SK-N-SH treated with all-trans-retinoic acid at 6 μM for 48 hours (cell line): ENCODE data around the gene DOCK9.
A peak's percentile ranks its signal among the peaks of the same experiment; 100 is the strongest.

Experiments
- ATAC-seq: fragments of 200-7000 bp; cut with Tn5 transposase; 3 replicates; pipeline ENCODE4 v1.9.1; 2020; ENCODE audit warnings: mild to moderate bottlenecking, moderate library complexity
- ARNTL ChIP-seq: fragments of 450-650 bp; formaldehyde crosslinking; IDR thresholded peaks from 2 replicates; pipeline ENCODE4 v1.5.0; 2020; ENCODE audit warnings: low read depth, mild to moderate bottlenecking, moderate library complexity, borderline replicate concordance
- BACH2 ChIP-seq: fragments of 250-450 bp; sonication (Bioruptor Pico); IDR thresholded peaks from 2 replicates; pipeline ENCODE4 v1.9.0; 2021; ENCODE audit warnings: mild to moderate bottlenecking, borderline replicate concordance
- CSDC2 ChIP-seq: fragments of 250-450 bp; sonication (Bioruptor Pico); IDR thresholded peaks from 2 replicates; pipeline ENCODE4 v1.5.0; 2020; ENCODE audit warnings: mild to moderate bottlenecking, moderate library complexity
- ESRRG ChIP-seq: fragments of 250-450 bp; sonication (Bioruptor Pico); IDR thresholded peaks from 2 replicates; pipeline ENCODE4 v1.6.1; 2021; ENCODE audit warnings: mild to moderate bottlenecking
- GLIS3 ChIP-seq: fragments of 250-450 bp; sonication (Bioruptor Pico); IDR thresholded peaks from 2 replicates; pipeline ENCODE4 v1.5.0; 2020; ENCODE audit warnings: mild to moderate bottlenecking, moderate library complexity
- ISL1 ChIP-seq: fragments of 250-450 bp; sonication (Bioruptor Pico); IDR thresholded peaks from 2 replicates; pipeline ENCODE4 v2.1.2; 2022; ENCODE audit warnings: mild to moderate bottlenecking, moderate library complexity
- PPARA ChIP-seq: fragments of 250-450 bp; sonication (Bioruptor Pico); IDR thresholded peaks from 2 replicates; pipeline ENCODE4 v1.5.0; 2020; ENCODE audit warnings: mild to moderate bottlenecking, borderline replicate concordance
- SNAI2 ChIP-seq: fragments of 250-450 bp; sonication (Bioruptor Pico); IDR thresholded peaks from 2 replicates; pipeline ENCODE4 v1.5.0; 2020; ENCODE audit warnings: mild to moderate bottlenecking, moderate library complexity
- TCF4 ChIP-seq: fragments of 250-450 bp; sonication (Bioruptor Pico); IDR thresholded peaks from 2 replicates; pipeline ENCODE4 v1.8.0; 2021; ENCODE audit warnings: mild to moderate bottlenecking, moderate library complexity, borderline replicate concordance
- TOX ChIP-seq: fragments of 250-450 bp; sonication (Bioruptor Pico); IDR thresholded peaks from 2 replicates; pipeline ENCODE4 v1.8.0; 2021; ENCODE audit warnings: mild to moderate bottlenecking, moderate library complexity, borderline replicate concordance
- ZC3H10 ChIP-seq: fragments of 250-450 bp; sonication (Bioruptor Pico); IDR thresholded peaks from 2 replicates; pipeline ENCODE4 v1.5.1; 2021; ENCODE audit warnings: mild to moderate bottlenecking, moderate library complexity
- ZFP3 ChIP-seq: fragments of 250-450 bp; sonication (Bioruptor Pico); IDR thresholded peaks from 2 replicates; pipeline ENCODE4 v1.5.0; 2020; ENCODE audit warnings: mild to moderate bottlenecking, moderate library complexity
- ZFP30 ChIP-seq: fragments of 450-650 bp; formaldehyde crosslinking; IDR thresholded peaks from 2 replicates; pipeline ENCODE4 v1.5.0; 2022; ENCODE audit warnings: mild to moderate bottlenecking, moderate library complexity
- ZNF565 ChIP-seq: fragments of 450-650 bp; formaldehyde crosslinking; conservative IDR thresholded peaks from 2 replicates; pipeline ENCODE4 v1.5.0; 2020; ENCODE audit warnings: low read depth, mild to moderate bottlenecking, moderate library complexity
- ZNF70 ChIP-seq: fragments of 450-650 bp; formaldehyde crosslinking; IDR thresholded peaks from 2 replicates; pipeline ENCODE4 v1.5.0; 2020; ENCODE audit warnings: mild to moderate bottlenecking, moderate library complexity
- ZNF8 ChIP-seq: fragments of 450-650 bp; formaldehyde crosslinking; IDR thresholded peaks from 2 replicates; pipeline ENCODE4 v1.5.0; 2020; ENCODE audit warnings: mild to moderate bottlenecking, moderate library complexity
- TF ChIP-seq, protein P1 (sequence below): fragments of 250-450 bp; sonication (Bioruptor Pico); IDR thresholded peaks from 2 replicates; pipeline ENCODE4 v1.5.1; 2020; ENCODE audit warnings: low read depth, mild to moderate bottlenecking, moderate library complexity
- TF ChIP-seq, protein P2 (sequence below): fragments of 250-450 bp; sonication (Bioruptor Pico); IDR thresholded peaks from 2 replicates; pipeline ENCODE4 v1.8.0; 2021; ENCODE audit warnings: low read depth, mild to moderate bottlenecking, moderate library complexity, borderline replicate concordance
- TF ChIP-seq, protein P3 (sequence below): fragments of 250-450 bp; sonication (Bioruptor Pico); IDR thresholded peaks from 2 replicates; pipeline ENCODE4 v1.5.0; 2020; ENCODE audit warnings: mild to moderate bottlenecking, moderate library complexity
- TF ChIP-seq, protein P4 (sequence below): fragments of 250-450 bp; sonication (Bioruptor Pico); IDR thresholded peaks from 2 replicates; pipeline ENCODE4 v1.8.0; 2020; ENCODE audit warnings: mild to moderate bottlenecking, moderate library complexity, borderline replicate concordance

DOCK9 gene

DNA sequence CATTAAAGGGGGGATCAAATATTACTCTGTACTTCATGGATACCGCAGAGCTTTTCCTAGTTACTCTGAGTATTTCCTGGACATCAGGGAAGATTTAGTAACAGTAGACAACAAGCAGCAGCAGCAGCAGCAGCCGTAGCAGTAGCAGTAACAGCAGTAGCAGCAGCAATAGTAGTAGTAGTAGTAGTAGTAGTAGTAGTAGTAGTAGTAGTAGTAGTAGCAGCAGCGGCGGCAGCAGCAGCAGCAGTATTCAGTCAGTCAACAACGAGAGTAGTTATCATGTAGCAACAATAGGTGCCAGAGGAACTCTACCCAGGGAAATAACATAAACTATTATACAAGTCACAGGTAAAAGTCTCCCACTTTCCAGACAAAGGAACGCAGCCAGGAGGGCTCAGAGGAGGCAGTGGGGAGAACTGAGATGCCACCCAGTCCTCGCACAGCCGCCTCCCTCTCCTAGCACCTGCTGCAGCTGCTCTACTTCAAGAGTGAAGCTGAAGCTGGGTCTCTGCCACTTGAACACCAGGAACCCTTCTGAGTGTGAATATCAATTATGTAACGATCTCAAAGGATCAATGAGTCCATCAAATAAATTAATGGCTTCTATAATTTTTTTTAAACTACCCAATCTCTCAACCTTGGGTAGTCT, 1.3 kb upstream of the DOCK9 start:
- ATAC-seq, result no peak
- no peak for TF ChIP-seq ZFP3 (CRISPR knock-in tag)
- no peak for TF ChIP-seq GLIS3 (CRISPR knock-in tag)
- TF ChIP-seq ISL1 (CRISPR knock-in tag), result no peak
- TF ChIP-seq CSDC2, result no peak
- TF ChIP-seq, protein P1, sequence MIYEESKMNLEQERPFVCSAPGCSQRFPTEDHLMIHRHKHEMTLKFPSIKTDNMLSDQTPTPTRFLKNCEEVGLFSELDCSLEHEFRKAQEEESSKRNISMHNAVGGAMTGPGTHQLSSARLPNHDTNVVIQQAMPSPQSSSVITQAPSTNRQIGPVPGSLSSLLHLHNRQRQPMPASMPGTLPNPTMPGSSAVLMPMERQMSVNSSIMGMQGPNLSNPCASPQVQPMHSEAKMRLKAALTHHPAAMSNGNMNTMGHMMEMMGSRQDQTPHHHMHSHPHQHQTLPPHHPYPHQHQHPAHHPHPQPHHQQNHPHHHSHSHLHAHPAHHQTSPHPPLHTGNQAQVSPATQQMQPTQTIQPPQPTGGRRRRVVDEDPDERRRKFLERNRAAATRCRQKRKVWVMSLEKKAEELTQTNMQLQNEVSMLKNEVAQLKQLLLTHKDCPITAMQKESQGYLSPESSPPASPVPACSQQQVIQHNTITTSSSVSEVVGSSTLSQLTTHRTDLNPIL (CRISPR knock-in tag), result no peak
- TF ChIP-seq ZNF565 (CRISPR knock-in tag), result no peak
- no peak for TF ChIP-seq BACH2 (CRISPR knock-in tag)
- no peak for TF ChIP-seq ZNF8 (CRISPR knock-in tag)
- TF ChIP-seq, protein P2, sequence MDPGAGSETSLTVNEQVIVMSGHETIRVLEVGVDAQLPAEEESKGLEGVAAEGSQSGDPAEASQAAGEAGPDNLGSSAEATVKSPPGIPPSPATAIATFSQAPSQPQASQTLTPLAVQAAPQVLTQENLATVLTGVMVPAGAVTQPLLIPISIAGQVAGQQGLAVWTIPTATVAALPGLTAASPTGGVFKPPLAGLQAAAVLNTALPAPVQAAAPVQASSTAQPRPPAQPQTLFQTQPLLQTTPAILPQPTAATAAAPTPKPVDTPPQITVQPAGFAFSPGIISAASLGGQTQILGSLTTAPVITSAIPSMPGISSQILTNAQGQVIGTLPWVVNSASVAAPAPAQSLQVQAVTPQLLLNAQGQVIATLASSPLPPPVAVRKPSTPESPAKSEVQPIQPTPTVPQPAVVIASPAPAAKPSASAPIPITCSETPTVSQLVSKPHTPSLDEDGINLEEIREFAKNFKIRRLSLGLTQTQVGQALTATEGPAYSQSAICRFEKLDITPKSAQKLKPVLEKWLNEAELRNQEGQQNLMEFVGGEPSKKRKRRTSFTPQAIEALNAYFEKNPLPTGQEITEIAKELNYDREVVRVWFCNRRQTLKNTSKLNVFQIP, result no peak
- TF ChIP-seq, protein P3, sequence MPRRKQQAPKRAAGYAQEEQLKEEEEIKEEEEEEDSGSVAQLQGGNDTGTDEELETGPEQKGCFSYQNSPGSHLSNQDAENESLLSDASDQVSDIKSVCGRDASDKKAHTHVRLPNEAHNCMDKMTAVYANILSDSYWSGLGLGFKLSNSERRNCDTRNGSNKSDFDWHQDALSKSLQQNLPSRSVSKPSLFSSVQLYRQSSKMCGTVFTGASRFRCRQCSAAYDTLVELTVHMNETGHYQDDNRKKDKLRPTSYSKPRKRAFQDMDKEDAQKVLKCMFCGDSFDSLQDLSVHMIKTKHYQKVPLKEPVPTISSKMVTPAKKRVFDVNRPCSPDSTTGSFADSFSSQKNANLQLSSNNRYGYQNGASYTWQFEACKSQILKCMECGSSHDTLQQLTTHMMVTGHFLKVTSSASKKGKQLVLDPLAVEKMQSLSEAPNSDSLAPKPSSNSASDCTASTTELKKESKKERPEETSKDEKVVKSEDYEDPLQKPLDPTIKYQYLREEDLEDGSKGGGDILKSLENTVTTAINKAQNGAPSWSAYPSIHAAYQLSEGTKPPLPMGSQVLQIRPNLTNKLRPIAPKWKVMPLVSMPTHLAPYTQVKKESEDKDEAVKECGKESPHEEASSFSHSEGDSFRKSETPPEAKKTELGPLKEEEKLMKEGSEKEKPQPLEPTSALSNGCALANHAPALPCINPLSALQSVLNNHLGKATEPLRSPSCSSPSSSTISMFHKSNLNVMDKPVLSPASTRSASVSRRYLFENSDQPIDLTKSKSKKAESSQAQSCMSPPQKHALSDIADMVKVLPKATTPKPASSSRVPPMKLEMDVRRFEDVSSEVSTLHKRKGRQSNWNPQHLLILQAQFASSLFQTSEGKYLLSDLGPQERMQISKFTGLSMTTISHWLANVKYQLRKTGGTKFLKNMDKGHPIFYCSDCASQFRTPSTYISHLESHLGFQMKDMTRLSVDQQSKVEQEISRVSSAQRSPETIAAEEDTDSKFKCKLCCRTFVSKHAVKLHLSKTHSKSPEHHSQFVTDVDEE, result no peak
- TF ChIP-seq ZFP30 (CRISPR knock-in tag), result no peak
- no peak for TF ChIP-seq ESRRG (CRISPR knock-in tag)
- TF ChIP-seq PPARA (CRISPR knock-in tag), result no peak

DNA sequence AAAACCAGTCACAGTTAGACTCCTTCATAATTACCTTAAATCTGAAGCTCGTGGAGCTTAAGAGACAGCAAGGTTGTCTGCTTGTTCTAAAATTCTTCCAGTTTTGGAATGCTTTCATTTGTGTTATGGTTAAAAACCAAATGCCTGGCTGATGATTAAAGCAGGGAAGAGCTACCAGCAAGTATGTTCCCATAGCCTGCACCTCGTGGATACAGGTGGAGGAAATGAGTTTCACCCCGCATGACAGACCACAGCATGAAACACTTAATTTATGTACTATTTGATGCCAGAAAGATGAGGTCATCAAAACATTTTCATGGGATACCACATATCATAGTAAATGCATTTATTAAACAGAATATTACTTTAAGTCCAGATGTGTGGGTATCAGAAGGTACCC, 416 bp upstream of the DOCK9 start:
- TF ChIP-seq ZC3H10 (no peak), ISL1 (CRISPR knock-in tag) (peak; percentile 59)
- peak; percentile 77 for ATAC-seq

DNA sequence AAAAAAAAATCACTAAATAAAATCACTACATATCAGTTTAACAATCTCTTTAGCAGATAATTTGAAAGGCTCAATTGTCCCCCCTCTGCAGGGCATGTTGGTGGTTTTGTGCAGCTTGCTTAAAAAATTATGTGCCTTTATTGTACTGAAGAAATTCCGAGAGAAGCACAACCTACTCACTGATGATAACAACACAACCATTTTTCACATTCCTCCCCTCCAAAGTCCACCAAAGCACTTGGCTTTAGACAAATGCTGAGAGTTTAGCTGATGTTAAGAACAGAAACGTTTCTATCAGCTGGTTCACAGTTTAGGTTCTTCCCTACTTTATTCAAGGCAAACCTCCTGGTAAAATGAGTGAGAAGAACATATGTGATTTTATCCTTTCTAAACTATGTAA, 923 bp downstream of the DOCK9 start:
- no peak for ATAC-seq
- TF ChIP-seq ZFP3 (CRISPR knock-in tag) (no peak), ZNF70 (CRISPR knock-in tag) (no peak), ZNF565 (CRISPR knock-in tag) (no peak), ZC3H10 (no peak), ISL1 (CRISPR knock-in tag) (no peak), BACH2 (CRISPR knock-in tag) (no peak), SNAI2 (CRISPR knock-in tag) (no peak), ZFP30 (CRISPR knock-in tag) (no peak)
- TF ChIP-seq, protein P3, result no peak
- TF ChIP-seq, protein P4, sequence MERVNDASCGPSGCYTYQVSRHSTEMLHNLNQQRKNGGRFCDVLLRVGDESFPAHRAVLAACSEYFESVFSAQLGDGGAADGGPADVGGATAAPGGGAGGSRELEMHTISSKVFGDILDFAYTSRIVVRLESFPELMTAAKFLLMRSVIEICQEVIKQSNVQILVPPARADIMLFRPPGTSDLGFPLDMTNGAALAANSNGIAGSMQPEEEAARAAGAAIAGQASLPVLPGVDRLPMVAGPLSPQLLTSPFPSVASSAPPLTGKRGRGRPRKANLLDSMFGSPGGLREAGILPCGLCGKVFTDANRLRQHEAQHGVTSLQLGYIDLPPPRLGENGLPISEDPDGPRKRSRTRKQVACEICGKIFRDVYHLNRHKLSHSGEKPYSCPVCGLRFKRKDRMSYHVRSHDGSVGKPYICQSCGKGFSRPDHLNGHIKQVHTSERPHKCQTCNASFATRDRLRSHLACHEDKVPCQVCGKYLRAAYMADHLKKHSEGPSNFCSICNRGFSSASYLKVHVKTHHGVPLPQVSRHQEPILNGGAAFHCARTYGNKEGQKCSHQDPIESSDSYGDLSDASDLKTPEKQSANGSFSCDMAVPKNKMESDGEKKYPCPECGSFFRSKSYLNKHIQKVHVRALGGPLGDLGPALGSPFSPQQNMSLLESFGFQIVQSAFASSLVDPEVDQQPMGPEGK (CRISPR knock-in tag), result no peak
- TF ChIP-seq, all 23 proteins: peak for 0

DNA sequence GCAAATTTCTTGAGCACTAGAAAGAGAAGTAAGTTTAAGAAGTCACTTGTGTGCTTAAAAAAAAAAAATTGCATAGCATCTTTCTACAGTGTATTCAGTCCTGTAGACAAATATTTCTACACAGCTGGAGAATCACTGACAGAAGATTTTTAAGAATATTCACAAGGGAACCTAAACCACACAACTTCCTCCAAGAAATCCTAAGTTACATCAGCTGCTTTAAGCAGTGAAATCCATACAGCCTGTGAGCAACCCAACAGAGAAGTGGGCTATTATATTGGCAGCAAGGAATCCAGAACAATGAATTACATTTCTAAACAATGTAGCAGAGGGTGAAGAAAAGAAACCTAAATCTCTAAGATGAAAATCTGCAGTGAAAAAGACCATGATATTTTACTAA, 1.5 kb downstream of the DOCK9 start:
- ATAC-seq, result no peak
- TF ChIP-seq ARNTL (CRISPR knock-in tag) (no peak), TCF4 (CRISPR knock-in tag) (no peak), TOX (CRISPR knock-in tag) (no peak), ZFP3 (CRISPR knock-in tag) (no peak), ZFP30 (CRISPR knock-in tag) (no peak)
